Stimulated activated CD4-positive, alpha-beta T cell treated with anti-CD3 and anti-CD28 coated beads, Interleukin-1b, Interleukin-23, amount 100 ng/mL, for 48 hours (primary cell): Measurements from ENCODE around the gene SLC22A12.
"Not testable (repeated sequence)": the region's sequence is repeated elsewhere in the genome, so short reads cannot be mapped to it uniquely, and the experiment has no call there.

Experiments
- DNase-seq: peaks from one replicate; pipeline ENCODE4 v3.0.0-alpha.2; 2020

SLC22A12 gene

DNA sequence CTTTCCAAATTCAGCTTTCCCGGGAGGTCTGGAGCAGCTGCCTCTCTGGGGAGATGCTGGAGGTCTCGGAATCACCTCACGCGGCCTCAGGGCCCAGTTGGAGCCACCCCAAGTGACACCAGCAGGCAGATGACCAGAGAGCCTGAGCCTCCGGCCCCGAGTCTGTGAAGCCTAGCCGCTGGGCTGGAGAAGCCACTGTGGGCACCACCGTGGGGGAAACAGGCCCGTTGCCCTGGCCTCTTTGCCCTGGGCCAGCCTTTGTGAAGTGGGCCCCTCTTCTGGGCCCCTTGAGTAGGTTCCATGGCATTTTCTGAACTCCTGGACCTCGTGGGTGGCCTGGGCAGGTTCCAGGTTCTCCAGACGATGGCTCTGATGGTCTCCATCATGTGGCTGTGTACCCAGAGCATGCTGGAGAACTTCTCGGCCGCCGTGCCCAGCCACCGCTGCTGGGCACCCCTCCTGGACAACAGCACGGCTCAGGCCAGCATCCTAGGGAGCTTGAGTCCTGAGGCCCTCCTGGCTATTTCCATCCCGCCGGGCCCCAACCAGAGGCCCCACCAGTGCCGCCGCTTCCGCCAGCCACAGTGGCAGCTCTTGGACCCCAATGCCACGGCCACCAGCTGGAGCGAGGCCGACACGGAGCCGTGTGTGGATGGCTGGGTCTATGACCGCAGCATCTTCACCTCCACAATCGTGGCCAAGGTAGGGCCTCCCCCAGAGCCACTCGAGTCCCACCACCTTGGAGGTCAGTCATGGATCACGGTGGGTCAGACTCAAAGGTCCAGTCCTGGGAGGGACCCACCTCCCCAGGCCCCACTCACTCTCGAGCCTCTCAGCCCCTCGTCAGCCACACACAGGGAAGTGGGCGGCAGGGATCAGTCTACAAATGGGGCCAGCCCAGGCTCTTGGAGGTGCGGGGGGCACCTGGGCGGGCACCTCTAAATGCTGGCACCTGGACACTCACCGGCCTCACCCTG, 525 bp downstream of the SLC22A12 start:
- DNase-seq: no peak

DNA sequence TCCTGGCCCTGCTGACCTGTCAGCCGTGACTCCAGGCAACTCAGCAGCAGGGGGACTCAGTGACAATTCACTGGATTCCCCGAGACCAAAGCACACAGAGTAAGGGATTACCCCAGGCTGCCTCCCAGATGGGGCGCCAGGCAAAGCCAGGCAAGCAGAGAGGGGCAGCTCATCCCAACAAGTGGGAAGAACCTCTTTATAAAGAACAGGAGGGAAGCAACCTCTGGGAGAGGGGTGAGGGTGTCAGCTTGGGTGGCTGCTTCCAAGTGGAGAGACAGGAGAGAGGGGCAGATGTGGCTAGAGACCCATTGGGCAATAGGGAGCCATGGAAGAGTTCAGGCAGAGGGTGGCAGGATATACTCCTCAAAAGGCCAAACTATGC, 1.2 kb downstream of the SLC22A12 start:
- no peak for DNase-seq

DNA sequence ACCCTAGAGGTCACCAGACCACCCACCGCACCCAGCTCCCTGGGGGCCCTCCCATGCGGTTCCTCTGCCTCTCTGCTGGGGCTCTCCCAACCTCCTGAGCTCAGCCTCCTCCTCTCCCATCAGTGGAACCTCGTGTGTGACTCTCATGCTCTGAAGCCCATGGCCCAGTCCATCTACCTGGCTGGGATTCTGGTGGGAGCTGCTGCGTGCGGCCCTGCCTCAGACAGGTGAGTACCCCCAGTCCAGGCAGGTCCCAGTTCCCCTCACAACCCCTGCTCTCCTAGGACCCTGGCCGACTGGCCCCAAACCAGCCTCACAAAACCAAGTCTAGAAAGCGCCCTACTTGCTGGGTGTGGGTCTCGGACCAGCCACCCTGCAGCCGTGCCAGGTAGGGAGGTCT, 1.6 kb downstream of the SLC22A12 start:
- no peak for DNase-seq

DNA sequence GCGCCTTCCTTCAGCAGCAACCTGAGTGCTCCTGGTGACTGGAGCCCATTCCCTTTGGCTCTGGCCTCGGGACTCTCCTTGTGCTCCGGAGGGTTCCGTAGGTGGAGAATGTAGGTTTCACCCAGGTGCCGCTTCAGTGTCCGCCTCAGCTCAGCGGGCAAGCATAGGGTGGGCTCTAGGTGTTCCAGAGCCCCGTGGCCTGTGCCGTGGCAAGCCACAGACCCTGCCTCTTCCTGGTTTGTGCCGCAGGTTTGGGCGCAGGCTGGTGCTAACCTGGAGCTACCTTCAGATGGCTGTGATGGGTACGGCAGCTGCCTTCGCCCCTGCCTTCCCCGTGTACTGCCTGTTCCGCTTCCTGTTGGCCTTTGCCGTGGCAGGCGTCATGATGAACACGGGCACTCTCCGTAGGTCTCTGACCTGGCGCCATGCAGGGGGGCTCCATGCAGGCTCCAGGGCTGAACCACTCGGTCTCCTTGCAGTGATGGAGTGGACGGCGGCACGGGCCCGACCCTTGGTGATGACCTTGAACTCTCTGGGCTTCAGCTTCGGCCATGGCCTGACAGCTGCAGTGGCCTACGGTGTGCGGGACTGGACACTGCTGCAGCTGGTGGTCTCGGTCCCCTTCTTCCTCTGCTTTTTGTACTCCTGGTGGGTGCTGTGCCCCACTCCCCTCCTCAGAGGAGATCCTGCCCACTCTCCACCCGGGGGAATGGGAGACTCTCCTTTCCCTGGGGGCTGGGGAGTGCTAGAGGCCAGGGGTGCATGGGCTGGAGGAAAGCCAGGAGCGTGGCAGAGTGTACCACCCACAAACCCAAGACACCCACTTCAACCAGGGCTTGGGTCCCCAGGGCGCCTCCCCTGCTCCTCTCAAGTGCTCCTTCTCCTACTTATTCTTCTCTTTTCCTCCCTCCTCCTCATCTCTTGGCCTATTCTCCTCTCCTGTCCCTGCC, 2.4 kb downstream of the SLC22A12 start:
- no peak for DNase-seq

DNA sequence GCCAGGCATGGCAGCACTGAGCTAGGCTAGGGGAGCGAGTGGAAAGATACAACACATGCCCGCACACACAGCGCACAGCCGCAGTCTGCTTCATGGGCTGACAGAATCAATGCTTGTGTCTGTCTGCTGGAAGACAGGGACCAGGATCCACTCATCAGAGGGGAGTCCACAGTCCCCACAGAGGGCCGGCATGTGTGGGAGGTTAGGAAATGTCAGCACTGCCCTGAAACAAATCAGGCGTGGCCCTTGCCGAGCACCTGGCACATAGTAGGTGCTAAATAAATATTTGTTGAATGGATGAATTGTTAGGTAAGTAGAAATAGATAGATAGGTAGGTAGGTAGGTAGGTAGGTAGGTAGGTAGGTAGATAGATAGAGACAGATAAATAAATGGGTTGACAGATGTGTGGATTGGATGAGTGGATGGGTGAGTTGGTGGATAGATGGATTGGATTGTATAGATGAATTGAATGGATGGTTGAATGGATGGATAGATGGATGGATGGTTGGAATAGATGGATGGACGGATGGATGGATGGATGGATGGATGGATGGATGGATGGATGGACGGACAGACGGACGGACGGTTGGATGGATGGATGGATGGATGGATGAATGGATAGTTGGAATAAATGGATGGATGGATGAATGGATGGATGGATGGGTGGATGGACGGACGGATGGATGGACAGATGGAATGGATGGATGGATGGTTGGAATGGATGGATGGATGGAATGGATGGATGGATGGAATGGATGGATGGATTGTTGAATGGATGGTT, 3.3 kb downstream of the SLC22A12 start:
- DNase-seq: no peak

DNA sequence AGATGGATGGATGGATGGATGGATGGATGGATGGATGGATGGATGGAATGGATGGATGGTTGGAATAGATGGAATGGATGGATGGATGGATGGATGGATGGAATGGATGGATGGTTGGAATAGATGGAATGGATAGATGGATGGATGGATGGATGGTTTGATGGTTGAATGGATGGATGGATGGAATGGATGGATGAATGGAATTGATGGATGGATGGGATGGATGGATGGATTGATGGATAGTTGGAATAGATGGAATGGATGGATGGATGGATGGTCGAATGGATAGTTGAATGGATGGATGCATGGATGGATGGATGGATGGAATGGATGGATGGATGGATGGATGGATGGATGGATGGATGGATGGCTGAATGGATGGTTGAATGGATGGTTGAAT, 4.9 kb downstream of the SLC22A12 start:
- DNase-seq: not testable (repeated sequence)

DNA sequence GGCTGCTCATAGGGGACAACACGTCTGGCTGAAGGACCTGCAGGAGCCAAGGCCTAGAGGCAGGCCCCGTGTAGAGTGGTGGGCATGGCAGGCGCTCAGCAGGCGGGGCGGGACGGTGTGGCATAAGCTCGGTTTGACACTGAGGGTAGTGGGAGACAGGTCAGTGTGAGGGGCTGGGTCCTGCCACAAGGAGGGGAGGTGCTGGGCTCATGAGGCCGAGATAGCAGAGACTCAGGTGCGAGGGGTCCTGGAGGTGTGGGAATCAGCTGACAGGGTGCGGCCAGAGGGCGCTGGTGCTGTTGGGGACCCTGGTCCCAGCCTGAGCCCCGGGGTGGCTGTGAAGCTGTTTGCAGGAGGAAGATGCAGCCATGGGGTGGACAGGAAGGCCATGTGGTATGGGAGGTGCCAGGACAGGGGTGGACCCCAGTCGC, 6.7 kb downstream of the SLC22A12 start:
- DNase-seq: no peak

DNA sequence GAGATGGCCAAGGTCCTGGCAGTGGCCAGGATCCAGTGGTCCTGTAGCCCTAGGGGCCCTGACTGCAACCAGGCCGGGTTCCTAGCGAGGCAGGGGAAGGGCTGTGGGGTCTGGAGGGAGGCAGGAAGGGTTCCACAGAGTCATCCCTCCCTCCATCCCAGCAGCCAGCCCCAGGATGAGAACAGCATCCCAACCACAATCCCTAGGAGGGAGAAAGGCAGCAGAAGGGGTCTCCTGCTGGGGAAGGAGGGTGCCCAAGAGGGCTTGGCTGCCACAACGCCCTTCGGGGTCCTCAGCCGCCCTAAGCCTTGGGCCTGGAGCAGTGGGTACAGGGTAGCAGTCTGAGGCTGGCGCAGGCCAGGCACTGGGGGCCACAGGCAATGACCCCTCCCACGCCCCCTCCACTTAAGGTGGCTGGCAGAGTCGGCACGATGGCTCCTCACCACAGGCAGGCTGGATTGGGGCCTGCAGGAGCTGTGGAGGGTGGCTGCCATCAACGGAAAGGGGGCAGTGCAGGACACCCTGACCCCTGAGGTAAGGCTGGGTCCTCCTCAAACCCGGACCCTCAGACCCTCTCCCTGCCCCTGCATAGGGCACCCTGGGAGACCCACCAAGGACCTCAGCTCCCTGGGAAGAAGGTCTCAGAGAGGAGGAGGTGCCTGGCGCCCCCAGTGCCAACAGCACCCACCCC, 7.2 kb downstream of the SLC22A12 start:
- no peak for DNase-seq

DNA sequence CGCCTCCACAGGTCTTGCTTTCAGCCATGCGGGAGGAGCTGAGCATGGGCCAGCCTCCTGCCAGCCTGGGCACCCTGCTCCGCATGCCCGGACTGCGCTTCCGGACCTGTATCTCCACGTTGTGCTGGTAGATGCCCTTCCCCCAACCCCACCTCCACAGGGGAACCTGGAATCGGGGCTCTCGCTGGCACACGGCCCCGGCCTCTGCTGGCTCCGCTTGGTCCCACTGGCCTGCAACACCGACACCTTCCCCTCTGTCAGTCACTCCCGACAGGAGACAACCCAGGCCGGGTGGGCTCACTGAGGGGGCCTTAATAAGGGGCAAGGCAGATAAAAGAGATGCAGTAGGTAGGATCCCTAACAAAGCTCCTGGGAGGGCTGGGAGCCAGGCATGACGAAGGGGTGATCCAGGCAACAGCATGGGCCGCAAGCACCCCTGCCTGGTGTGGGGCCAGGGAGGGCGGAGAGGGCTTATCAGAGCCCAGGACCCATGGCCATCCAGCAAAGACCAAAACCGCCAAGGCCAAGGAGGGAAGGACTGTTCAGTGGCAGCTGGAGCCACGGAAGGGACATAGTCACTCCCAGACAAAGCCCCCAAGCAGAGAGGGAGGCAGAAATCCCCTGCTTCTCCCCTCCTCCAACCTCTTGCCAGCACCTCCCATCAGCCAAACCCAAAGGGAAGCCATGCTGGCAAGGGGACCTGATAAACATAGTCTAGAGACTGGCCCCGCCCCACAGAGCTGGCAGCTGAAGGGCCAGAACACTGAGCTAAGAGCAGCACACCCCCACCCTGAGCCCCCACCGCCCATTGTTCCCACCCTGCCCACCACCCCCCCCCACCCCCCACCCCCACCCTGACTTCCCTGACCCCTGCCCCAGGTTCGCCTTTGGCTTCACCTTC, 8.0 kb downstream of the SLC22A12 start:
- no peak for DNase-seq

DNA sequence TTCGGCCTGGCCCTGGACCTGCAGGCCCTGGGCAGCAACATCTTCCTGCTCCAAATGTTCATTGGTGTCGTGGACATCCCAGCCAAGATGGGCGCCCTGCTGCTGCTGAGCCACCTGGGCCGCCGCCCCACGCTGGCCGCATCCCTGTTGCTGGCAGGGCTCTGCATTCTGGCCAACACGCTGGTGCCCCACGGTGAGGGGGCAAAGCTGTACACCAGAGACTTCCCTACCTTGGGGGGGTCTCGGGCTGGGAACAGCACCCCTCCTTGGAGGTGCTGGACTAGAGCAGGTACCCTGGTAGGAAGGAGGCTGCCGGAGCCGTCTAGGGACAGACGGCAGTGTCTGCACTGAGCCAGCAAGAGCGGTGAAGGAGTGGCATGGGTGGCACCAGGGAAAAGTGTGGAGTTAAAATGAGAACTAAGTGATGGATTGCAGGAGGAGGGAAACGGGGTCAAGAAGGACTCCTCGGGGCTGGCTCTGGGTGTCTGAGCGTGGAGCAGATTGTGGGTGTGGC, 8.7 kb downstream of the SLC22A12 start:
- no peak for DNase-seq

DNA sequence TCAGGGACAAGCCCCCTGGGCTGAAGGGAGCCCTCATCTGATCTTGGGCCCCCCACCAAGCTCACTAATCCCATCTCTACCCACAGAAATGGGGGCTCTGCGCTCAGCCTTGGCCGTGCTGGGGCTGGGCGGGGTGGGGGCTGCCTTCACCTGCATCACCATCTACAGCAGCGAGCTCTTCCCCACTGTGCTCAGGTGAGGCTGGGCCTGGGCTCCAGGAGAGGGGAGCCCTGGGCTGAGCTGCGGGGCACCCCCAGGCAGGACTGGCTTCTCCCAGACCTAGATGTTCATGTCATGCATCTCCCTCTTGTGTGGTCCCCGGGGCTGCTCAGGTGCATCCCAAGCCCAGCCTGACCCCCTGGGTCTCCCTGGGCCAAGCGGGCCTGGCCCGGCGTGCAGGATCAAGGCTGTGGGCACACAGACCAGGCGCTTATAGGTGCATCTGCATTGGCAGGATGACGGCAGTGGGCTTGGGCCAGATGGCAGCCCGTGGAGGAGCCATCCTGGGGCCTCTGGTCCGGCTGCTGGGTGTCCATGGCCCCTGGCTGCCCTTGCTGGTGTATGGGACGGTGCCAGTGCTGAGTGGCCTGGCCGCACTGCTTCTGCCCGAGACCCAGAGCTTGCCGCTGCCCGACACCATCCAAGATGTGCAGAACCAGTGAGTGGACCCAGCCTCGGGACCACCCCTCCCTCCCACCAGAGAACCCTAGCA, 9.4 kb downstream of the SLC22A12 start:
- no peak for DNase-seq

DNA sequence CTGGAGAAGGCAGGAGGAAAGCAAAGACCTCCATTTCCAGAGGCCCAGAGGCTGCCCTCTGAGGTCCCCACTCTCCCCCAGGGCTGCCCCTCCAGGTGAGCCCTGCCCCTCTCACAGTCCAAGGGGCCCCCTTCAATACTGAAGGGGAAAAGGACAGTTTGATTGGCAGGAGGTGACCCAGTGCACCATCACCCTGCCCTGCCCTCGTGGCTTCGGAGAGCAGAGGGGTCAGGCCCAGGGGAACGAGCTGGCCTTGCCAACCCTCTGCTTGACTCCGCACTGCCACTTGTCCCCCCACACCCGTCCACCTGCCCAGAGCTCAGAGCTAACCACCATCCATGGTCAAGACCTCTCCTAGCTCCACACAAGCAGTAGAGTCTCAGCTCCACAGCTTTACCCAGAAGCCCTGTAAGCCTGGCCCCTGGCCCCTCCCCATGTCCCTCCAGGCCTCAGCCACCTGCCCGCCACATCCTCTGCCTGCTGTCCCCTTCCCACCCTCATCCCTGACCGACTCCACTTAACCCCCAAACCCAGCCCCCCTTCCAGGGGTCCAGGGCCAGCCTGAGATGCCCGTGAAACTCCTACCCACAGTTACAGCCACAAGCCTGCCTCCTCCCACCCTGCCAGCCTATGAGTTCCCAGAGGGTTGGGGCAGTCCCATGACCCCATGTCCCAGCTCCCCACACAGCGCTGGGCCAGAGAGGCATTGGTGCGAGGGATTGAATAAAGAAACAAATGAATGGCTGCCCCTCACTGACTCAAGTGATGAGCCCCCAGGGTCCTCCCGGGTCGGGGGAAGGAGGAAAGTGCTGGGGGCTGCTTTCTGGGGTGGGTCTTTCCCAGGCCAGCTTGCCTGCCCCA, 10.8 kb downstream of the SLC22A12 start:
- no peak for DNase-seq

DNA sequence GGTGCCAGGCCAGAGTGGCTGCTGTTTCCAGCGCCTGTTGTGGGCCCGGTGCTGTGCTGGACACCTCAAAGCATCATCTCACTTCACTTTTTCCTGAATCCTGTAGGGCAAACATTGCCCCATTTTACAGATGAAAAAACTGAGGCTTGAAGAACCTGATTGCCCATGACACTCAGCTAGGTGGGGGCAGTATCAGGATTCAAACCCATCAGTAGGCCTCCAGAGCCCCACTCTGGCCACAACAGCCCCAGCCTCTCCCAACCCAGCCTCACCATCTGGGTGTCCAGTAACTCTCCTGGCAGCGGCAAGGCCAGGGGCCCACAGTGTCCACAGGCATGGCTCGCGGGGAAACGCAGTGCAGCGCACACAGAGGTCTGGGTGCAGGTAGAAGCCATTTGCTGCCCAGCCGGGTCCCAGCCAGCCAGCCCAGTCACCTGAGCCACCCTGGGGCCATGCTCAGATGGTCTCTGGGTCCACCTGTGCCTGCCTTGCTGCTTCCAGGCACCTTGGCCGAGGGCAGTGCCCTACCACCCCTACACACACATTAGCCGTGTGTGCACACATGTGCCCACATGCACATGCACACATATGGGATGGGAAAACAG, 11.5 kb downstream of the SLC22A12 start:
- DNase-seq: no peak

DNA sequence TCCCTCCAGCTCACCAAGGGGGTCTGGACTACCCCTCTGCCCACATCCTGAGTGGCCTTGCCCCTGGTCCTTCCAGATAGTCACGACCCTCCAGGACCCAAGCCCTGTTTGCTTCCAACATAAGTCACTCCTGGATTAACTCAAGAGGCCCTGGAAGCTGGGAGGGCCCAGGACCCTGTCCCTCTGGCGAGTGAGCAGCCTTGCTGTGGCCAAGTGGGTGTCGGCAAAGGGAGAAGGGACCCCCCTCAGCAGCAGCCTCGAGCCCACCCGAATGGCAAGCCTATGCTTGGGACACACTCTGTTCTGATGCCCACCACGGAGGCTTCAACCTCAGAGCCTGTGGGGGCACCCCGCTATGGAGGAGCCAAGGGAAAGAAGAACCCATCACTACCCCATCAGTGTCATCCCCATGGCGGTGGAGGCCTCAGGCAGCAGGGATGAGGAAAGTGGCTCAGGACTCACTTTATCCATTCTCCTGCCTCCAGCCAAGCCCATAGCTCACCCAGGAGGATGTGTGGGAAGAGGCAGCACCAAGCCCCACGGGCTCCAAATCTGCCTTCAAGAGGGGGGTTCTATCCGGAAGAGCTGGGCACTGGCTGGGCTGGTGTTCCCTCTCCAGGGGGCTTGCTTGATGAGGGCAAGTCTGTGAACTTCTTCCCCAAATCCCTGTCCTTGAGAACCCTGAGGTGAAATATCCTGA, 12.5 kb downstream of the SLC22A12 start:
- no peak for DNase-seq

DNA sequence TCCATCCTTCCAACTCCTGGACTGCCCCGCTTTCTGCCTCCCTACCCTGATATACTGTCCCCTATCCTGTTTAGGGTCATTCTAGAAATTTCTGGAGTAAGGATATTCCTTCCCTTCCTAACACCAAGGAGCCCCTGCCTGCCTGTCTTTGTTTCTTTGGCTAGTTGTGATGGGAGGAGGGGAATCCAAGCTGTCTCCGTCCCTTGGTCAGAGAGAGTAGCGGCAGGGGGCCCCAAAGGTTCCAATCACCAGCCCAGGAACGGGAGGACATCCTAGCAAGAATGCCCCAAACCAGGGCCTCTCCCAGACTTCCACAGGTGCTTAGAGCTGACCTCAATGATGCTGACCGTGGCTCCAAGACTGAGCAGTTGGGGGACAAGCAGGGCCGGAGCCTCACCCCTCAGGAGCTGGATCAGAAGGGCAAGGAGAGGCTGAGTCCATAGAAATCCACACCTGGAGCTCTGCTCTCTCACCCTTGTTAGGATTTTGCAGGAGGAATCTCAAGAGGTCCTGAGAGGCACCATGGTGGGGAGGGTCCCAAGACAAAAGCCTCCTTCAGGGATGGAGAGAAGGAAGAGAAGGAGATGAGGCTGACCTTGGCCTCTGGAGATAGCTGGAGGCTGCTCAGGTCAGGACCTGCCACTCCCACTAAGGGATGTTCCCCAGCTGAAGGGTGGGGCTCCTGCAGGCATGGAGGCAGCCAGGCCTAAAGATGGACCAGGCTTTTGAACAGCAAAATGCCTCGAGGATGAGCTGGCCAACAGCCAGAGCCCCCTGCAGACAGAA, 13.6 kb downstream of the SLC22A12 start:
- no peak for DNase-seq

DNA sequence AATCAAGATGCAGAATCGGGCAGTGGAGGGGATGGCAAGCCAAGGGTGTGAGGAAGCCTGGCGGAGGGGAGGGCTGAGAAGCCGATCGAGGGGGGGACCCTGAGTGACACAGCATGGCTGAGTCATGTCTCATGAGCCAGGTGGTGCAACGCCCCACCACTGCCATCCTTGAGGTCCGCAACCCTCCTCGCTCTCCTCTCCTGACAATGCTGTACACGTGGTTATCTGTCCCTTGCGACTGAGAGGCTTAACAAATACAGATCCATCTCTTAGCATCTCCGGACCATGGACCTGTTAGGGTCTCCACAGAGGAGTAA, 14.2 kb downstream of the SLC22A12 start:
- DNase-seq: no peak
